WTC11 (cell line): ENCODE results near the gene HES5.

ENCODE experiments used
- CBFB ChIP-seq: sonication (generic); formaldehyde crosslinking; IDR thresholded peaks from 2 replicates; pipeline ENCODE4 v1.8.1; 2022; ENCODE audit warnings: mild to moderate bottlenecking, low read depth, missing genetic modification reagents
- CDX4 ChIP-seq: fragments of 250-450 bp; sonication (Bioruptor Pico); IDR thresholded peaks from 2 replicates; pipeline ENCODE4 v1.9.0; 2021; ENCODE audit warnings: moderate library complexity, mild to moderate bottlenecking, inconsistent platforms, borderline replicate concordance
- CTCF ChIP-seq: fragments of 200-600 bp; IDR thresholded peaks from 2 replicates; pipeline ENCODE4 v1.8.0; 2022; ENCODE audit warnings: antibody characterized with exemption
- ERG ChIP-seq: fragments of 250-450 bp; sonication (Bioruptor Pico); IDR thresholded peaks from 2 replicates; pipeline ENCODE4 v1.8.0; 2021; ENCODE audit warnings: mild to moderate bottlenecking
- ETV6 ChIP-seq: sonication (generic); formaldehyde crosslinking; IDR thresholded peaks from 2 replicates; pipeline ENCODE4 v1.8.1; 2022; ENCODE audit warnings: mild to moderate bottlenecking, missing genetic modification reagents
- FOXJ3 ChIP-seq: sonication (generic); formaldehyde crosslinking; IDR thresholded peaks from 2 replicates; pipeline ENCODE4 v1.9.0; 2021; ENCODE audit warnings: missing genetic modification reagents, mild to moderate bottlenecking, borderline replicate concordance
- FOXP1 ChIP-seq: sonication (generic); formaldehyde crosslinking; IDR thresholded peaks from 2 replicates; pipeline ENCODE4 v1.8.0; 2022; ENCODE audit warnings: missing genetic modification reagents, mild to moderate bottlenecking, moderate library complexity, borderline replicate concordance
- MAX ChIP-seq: sonication (generic); formaldehyde crosslinking; IDR thresholded peaks from 2 replicates; pipeline ENCODE4 v1.8.0; 2022; ENCODE audit warnings: mild to moderate bottlenecking, missing genetic modification reagents
- NFE2L1 ChIP-seq: sonication (generic); formaldehyde crosslinking; IDR thresholded peaks from 2 replicates; pipeline ENCODE4 v1.8.1; 2023; ENCODE audit warnings: missing genetic modification reagents
- NFYB ChIP-seq: sonication (generic); formaldehyde crosslinking; conservative IDR thresholded peaks from 2 replicates; pipeline ENCODE4 v1.8.0; 2022; ENCODE audit warnings: low read depth, missing genetic modification reagents
- STAT6 ChIP-seq: sonication (generic); formaldehyde crosslinking; conservative IDR thresholded peaks from 2 replicates; pipeline ENCODE4 v1.8.1; 2023; ENCODE audit warnings: mild to moderate bottlenecking, low read depth, missing genetic modification reagents, moderate library complexity
- ZNF121 ChIP-seq: sonication (generic); formaldehyde crosslinking; IDR thresholded peaks from 2 replicates; pipeline ENCODE4 v1.8.0; 2023; ENCODE audit warnings: missing genetic modification reagents
- ZNF263 ChIP-seq: sonication (generic); formaldehyde crosslinking; IDR thresholded peaks from 2 replicates; pipeline ENCODE4 v1.8.1; 2022; ENCODE audit warnings: low read depth, mild to moderate bottlenecking, moderate library complexity, missing genetic modification reagents
- TF ChIP-seq, protein P1 (sequence below): sonication (generic); formaldehyde crosslinking; IDR thresholded peaks from 2 replicates; pipeline ENCODE4 v1.8.0; 2022; ENCODE audit warnings: mild to moderate bottlenecking, missing genetic modification reagents

DNA sequence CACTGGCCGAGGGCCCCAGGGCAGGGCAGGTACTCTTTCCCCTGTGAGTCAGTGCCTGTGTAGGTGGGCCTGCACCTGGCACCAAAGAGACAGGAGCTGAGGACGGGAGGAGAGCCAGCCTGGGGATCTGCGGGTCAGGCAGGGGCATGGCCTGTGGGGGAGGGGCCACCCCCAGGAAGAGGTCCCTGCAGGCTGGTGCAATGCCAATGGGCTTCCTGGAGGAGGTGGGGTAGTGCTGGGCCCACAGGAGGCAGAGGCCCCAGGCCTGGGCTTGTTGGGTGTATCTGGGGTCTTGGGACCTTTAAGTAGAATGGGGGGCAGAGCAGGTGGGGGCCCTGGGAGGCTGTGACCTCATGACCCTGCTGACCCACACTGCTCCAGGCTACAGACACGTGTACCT is 30.8 kb downstream of the HES5 start:
- TF ChIP-seq CTCF (no peak), NFE2L1 (CRISPR knock-in tag) (no peak), STAT6 (CRISPR knock-in tag) (no peak), NFYB (no peak), ETV6 (no peak), MAX (no peak), ZNF121 (CRISPR knock-in tag) (no peak), CBFB (CRISPR knock-in tag) (no peak), ZNF263 (CRISPR knock-in tag) (no peak), FOXJ3 (CRISPR knock-in tag) (no peak), ERG (CRISPR knock-in tag) (no peak), CDX4 (CRISPR knock-in tag) (no peak), FOXP1 (no peak)
- TF ChIP-seq, protein P1, sequence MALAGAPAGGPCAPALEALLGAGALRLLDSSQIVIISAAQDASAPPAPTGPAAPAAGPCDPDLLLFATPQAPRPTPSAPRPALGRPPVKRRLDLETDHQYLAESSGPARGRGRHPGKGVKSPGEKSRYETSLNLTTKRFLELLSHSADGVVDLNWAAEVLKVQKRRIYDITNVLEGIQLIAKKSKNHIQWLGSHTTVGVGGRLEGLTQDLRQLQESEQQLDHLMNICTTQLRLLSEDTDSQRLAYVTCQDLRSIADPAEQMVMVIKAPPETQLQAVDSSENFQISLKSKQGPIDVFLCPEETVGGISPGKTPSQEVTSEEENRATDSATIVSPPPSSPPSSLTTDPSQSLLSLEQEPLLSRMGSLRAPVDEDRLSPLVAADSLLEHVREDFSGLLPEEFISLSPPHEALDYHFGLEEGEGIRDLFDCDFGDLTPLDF (CRISPR knock-in tag): no peak
